ENCODE data around the gene SAMMSON. TPM values are rescaled to one million over a fixed set of nuclear protein-coding genes. Genes with fewer than 3 reads are reported as not detected.

SAMMSON gene
- total RNA-seq, 4 donors from 2014 or later = 0.34 to 0.94 (median 0.88) TPM; not detected in 1

GRCh38 chr3:70049761-70050160 lies 50.2 kb downstream of the SAMMSON start:
- no peak for TF ChIP-seq CTCF (IDR thresholded peaks at IDR 0.05; ENCODE audit: low read depth)

- TF ChIP-seq CTCF (IDR thresholded peaks at IDR 0.05; ENCODE audit: low read depth) = no peak
These were observed 53.8 kb downstream of the SAMMSON start for GRCh38 chr3:70053293-70053692.

- TF ChIP-seq CTCF (IDR thresholded peaks at IDR 0.05; ENCODE audit: low read depth) = no peak
These were observed 56.5 kb downstream of the SAMMSON start for GRCh38 chr3:70056081-70056480.

GRCh38 chr3:70057426-70057825 lies 57.9 kb downstream of the SAMMSON start:
- no peak for TF ChIP-seq CTCF (IDR thresholded peaks at IDR 0.05; ENCODE audit: low read depth)

GRCh38 chr3:70061096-70061495 lies 61.6 kb downstream of the SAMMSON start:
- no peak for TF ChIP-seq CTCF (IDR thresholded peaks at IDR 0.05; ENCODE audit: low read depth)

GRCh38 chr3:70064194-70064779 lies 64.8 kb downstream of the SAMMSON start:
- no peak for TF ChIP-seq CTCF (IDR thresholded peaks at IDR 0.05; ENCODE audit: low read depth)

- no peak for TF ChIP-seq CTCF (IDR thresholded peaks at IDR 0.05; ENCODE audit: low read depth)
These were observed 66.2 kb downstream of the SAMMSON start for GRCh38 chr3:70065696-70066253.

Measured in subcutaneous adipose tissue (tissue), 4 donors.